NB4 (cell line): Measurements from ENCODE around the gene ZNF326.

Source experiments
- DNase-seq: peaks from one replicate; pipeline ENCODE4 v3.0.0; 2010; ENCODE audit warnings: low read depth
- H3K4me3 ChIP-seq: one replicate; pipeline ENCODE4 v1.5.1; 2011; ENCODE audit warnings: mild to moderate bottlenecking, low read depth, low read length, moderate library complexity
- MYC ChIP-seq: IDR thresholded peaks from 2 replicates; pipeline ENCODE4 v1.6.1; 2011; ENCODE audit warnings: low read depth, low read length
- POLR2A ChIP-seq: IDR thresholded peaks from 2 replicates; pipeline ENCODE4 v1.6.1; 2011; ENCODE audit warnings: mild to moderate bottlenecking; ENCODE audit not compliant: insufficient read length; ENCODE audit errors: extremely low read depth
- TF ChIP-seq, protein P1 (sequence below): IDR thresholded peaks from one replicate; pipeline ENCODE4 v1.5.1; 2012; ENCODE audit warnings: low read depth, low read length
- TF ChIP-seq, protein P2 (sequence below): IDR thresholded peaks from 2 replicates; pipeline ENCODE4 v1.6.1; 2011; ENCODE audit warnings: low read depth, low read length

Gene ZNF326

DNA sequence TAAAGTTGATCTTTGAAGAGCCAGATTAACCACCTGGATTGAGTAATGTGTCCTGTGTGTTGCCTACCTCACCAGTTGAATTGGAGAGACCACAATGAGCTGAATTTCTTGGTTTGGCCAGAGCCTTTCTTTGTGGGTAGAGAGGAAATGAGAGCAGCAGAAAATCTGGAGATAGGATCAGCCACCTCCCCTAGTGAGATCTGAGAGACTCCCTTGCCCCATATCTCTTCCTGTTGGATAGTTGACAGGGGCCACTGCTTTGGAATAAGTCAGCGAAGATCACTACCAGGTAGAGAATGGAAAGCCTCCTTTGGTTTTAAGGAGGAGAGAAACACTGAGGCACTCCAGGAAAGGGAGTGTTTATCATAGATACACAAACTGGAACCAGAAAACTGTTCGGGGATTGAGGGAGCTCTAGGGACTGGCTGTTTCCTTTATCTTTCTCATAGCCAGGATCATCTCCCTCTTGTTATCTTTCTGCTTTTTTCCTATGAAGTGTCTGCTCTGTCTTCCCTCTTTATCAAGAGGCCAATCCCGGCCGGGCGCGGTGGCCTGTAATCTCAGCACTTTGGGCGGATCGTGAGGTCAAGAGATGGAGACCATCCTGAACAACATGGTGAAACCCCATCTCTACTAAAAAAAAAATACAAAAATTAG is 21.3 kb upstream of the ZNF326 start:
- TF ChIP-seq MYC (no peak), POLR2A (no peak)
- TF ChIP-seq, protein P1, sequence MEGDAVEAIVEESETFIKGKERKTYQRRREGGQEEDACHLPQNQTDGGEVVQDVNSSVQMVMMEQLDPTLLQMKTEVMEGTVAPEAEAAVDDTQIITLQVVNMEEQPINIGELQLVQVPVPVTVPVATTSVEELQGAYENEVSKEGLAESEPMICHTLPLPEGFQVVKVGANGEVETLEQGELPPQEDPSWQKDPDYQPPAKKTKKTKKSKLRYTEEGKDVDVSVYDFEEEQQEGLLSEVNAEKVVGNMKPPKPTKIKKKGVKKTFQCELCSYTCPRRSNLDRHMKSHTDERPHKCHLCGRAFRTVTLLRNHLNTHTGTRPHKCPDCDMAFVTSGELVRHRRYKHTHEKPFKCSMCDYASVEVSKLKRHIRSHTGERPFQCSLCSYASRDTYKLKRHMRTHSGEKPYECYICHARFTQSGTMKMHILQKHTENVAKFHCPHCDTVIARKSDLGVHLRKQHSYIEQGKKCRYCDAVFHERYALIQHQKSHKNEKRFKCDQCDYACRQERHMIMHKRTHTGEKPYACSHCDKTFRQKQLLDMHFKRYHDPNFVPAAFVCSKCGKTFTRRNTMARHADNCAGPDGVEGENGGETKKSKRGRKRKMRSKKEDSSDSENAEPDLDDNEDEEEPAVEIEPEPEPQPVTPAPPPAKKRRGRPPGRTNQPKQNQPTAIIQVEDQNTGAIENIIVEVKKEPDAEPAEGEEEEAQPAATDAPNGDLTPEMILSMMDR = no peak
- DNase-seq = no peak
- H3K4me3 ChIP-seq = no peak overlapping the region

DNA sequence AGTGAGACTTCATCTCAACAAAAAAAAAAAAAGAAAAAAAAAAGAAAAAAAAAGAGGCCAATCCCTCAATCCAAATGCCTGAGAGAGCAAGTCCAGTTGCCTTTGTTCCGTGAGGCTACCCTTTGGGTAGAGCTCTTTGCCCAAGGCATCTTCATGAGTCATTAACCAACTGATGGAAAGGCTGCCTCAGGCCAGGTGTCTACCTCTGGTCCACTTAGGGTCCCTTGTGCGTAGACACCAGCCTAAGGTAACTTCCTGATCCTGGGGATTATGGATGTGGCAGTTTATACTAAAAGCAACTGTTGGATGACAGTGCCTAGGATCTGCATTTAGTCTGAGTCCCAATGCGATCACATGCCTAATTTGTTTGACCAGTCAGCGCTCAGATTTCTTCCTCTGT is 20.7 kb upstream of the ZNF326 start:
- TF ChIP-seq, protein P1 = no peak
- TF ChIP-seq MYC (no peak), POLR2A (no peak)
- TF ChIP-seq, protein P2, sequence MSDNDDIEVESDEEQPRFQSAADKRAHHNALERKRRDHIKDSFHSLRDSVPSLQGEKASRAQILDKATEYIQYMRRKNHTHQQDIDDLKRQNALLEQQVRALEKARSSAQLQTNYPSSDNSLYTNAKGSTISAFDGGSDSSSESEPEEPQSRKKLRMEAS = no peak
- DNase-seq = no peak
- no peak overlapping the region for H3K4me3 ChIP-seq

GRCh38 chr1:89974696-89975470 is 20.0 kb upstream of the ZNF326 start:
- TF ChIP-seq, protein P1 = no peak
- no peak for TF ChIP-seq MYC
- no peak for TF ChIP-seq POLR2A
- TF ChIP-seq, protein P2 = no peak
- DNase-seq = no peak
- no peak overlapping the region for H3K4me3 ChIP-seq

GRCh38 chr1:89975540-89976125 is 19.3 kb upstream of the ZNF326 start:
- H3K4me3 ChIP-seq = no peak overlapping the region
- peak; percentile 48 for DNase-seq
- TF ChIP-seq POLR2A (no peak), MYC (no peak)
- TF ChIP-seq, protein P1 = no peak
- TF ChIP-seq, protein P2 = no peak

GRCh38 chr1:89978755-89979154 is 16.2 kb upstream of the ZNF326 start:
- H3K4me3 ChIP-seq = no peak overlapping the region
- no peak for DNase-seq
- TF ChIP-seq, protein P1 = no peak
- no peak for TF ChIP-seq POLR2A
- TF ChIP-seq, protein P2 = no peak
- no peak for TF ChIP-seq MYC
